Activated T-cell treated with anti-CD3 and anti-CD28 coated beads, Interleukin-2, amount 50 U/mL, for 24 hours (primary cell): ENCODE results near the gene TEAD1.

Source experiments
- DNase-seq: peaks from one replicate; pipeline ENCODE4 v3.0.0-alpha.2; 2020
- H3K27ac Mint-ChIP-seq: 2 replicates; pipeline ENCODE4 v1.8.0; 2020; ENCODE audit warnings: mild to moderate bottlenecking, mixed read lengths
- H3K27me3 Mint-ChIP-seq: 2 replicates; pipeline ENCODE4 v1.8.0; 2020; ENCODE audit warnings: mixed read lengths
- H3K36me3 Mint-ChIP-seq: 2 replicates; pipeline ENCODE4 v1.8.0; 2020; ENCODE audit warnings: low read depth, mixed read lengths
- H3K4me1 Mint-ChIP-seq: 2 replicates; pipeline ENCODE4 v1.8.0; 2020; ENCODE audit warnings: low read depth, mixed read lengths
- H3K4me3 Mint-ChIP-seq: 2 replicates; pipeline ENCODE4 v1.8.0; 2020; ENCODE audit warnings: mild to moderate bottlenecking, moderate library complexity, mixed read lengths
- H3K9me3 Mint-ChIP-seq: 2 replicates; pipeline ENCODE4 v1.8.0; 2020; ENCODE audit warnings: mixed read lengths

TEAD1 gene

GRCh38 chr11:12842933-12843636 lies 168.9 kb downstream of the TEAD1 start:
- Mint-ChIP-seq H3K27ac (no peak overlapping the region), H3K27me3 (peaks cover 30% of the 10 kb centered on the region), H3K4me3 (no peak overlapping the region), H3K36me3 (no peaks in the 10 kb centered on the region), H3K4me1 (peaks cover 9% of the 10 kb centered on the region), H3K9me3 (no peaks in the 10 kb centered on the region)
- DNase-seq, result no peak

- Mint-ChIP-seq H3K9me3 (no peaks in the 10 kb centered on the region), H3K4me3 (no peak overlapping the region), H3K4me1 (peaks cover 9% of the 10 kb centered on the region), H3K27ac (no peak overlapping the region), H3K27me3 (peaks cover 39% of the 10 kb centered on the region), H3K36me3 (no peaks in the 10 kb centered on the region)
- no peak for DNase-seq
Observed at GRCh38 chr11:12845163-12845562, 170.9 kb downstream of the TEAD1 start.

DNA sequence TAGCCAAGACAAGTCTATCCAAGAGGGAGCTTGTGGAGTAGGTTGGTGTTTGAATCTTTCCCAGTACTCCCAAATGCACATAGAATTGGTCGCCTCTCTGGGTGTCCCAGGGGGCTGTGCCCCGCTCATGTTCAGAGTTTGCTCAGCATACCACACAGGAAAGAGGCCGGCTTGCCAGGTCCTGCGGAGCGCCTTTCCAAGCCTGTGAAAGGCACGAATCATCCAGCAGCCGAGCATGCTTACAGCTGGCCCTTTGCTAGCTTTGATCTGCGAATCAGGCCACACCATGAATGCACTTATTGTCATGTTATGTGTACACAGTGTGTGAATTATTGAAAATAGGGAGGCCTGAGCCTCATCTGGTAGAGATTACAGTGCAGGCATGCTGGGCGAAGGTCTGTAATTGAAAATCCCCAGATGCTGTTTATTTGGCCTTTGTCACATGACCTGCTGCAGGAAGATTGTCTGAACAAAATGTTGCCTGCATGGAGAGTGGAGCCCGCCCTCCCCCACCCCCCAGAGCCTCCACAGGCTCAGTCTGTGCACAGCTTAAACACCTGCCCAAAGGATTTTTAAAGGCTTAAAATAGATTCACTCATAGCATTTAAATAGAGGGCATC lies 171.6 kb downstream of the TEAD1 start:
- Mint-ChIP-seq H3K27ac (no peak overlapping the region), H3K36me3 (no peaks in the 10 kb centered on the region), H3K9me3 (no peaks in the 10 kb centered on the region), H3K4me3 (no peak overlapping the region), H3K27me3 (peaks cover 35% of the 10 kb centered on the region), H3K4me1 (peaks cover 9% of the 10 kb centered on the region)
- no peak for DNase-seq

- peaks cover 33% of the 10 kb centered on the region for H3K27me3 Mint-ChIP-seq
- peaks cover 12% of the 10 kb centered on the region for H3K4me1 Mint-ChIP-seq
Observed at GRCh38 chr11:12846786-12847615, 172.8 kb downstream of the TEAD1 start.

GRCh38 chr11:12848413-12848812 lies 174.2 kb downstream of the TEAD1 start:
- Mint-ChIP-seq H3K27ac (no peak overlapping the region), H3K4me3 (no peak overlapping the region), H3K27me3 (peaks cover 31% of the 10 kb centered on the region), H3K4me1 (peaks cover 3% of the 10 kb centered on the region), H3K36me3 (no peaks in the 10 kb centered on the region), H3K9me3 (no peaks in the 10 kb centered on the region)
- DNase-seq, result no peak

More at GRCh38 chr11:12846786-12847615, 172.8 kb downstream of the TEAD1 start:
- no peak for DNase-seq
- Mint-ChIP-seq H3K4me3 (no peak overlapping the region), H3K9me3 (no peaks in the 10 kb centered on the region), H3K27ac (no peak overlapping the region), H3K36me3 (no peaks in the 10 kb centered on the region)

- no peak overlapping the region for H3K27ac Mint-ChIP-seq
Observed at GRCh38 chr11:12853325-12853651, 179.1 kb downstream of the TEAD1 start.

DNA sequence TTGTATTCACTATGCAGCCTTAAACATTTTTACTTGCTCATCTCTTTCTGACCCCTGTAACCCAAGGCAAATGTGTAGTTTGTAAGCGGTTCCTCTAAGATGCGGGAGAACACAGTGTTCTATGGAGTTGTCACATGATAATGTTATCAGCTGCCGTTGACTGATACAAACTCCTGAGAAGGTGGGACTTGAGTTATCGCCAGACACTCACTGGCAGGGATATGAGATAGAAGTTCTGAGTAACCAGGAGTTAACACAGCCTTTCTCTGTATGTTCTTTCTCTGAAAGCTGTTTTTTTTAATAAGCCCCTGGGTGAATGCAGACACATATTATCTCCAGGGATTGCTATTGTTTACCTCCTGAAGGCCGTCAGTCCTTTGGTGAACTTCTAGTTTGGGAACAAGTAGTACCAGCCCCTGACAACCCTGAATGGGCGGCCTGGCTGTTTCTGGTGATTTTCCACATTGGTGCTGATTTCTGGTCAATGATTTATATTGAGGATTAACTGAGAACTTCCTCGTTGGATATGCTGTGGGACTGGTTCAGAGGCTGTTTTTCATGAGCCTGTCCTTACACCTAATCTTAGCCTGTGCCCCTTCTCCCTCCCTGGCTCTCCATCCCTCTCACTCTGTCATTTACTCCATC lies 179.6 kb downstream of the TEAD1 start:
- H3K36me3 Mint-ChIP-seq, result no peaks in the 10 kb centered on the region
- no peak overlapping the region for H3K4me3 Mint-ChIP-seq
- peaks cover 3% of the 10 kb centered on the region for H3K4me1 Mint-ChIP-seq
- no peak for DNase-seq
- no peaks in the 10 kb centered on the region for H3K9me3 Mint-ChIP-seq
- peaks cover 26% of the 10 kb centered on the region for H3K27me3 Mint-ChIP-seq
- H3K27ac Mint-ChIP-seq, result no peak overlapping the region

More at GRCh38 chr11:12853325-12853651, 179.1 kb downstream of the TEAD1 start:
- Mint-ChIP-seq H3K9me3 (no peaks in the 10 kb centered on the region), H3K36me3 (no peaks in the 10 kb centered on the region), H3K4me3 (no peak overlapping the region), H3K4me1 (peaks cover 3% of the 10 kb centered on the region), H3K27me3 (peaks cover 26% of the 10 kb centered on the region)
- DNase-seq, result no peak

GRCh38 chr11:12854297-12854661 lies 180.1 kb downstream of the TEAD1 start:
- no peak for DNase-seq
- Mint-ChIP-seq H3K9me3 (no peaks in the 10 kb centered on the region), H3K4me1 (peaks cover 3% of the 10 kb centered on the region), H3K27ac (no peak overlapping the region), H3K36me3 (no peaks in the 10 kb centered on the region), H3K27me3 (peaks cover 24% of the 10 kb centered on the region), H3K4me3 (no peak overlapping the region)

GRCh38 chr11:12854829-12855228 lies 180.6 kb downstream of the TEAD1 start:
- Mint-ChIP-seq H3K36me3 (no peaks in the 10 kb centered on the region), H3K27ac (no peak overlapping the region), H3K4me1 (peaks cover 3% of the 10 kb centered on the region), H3K27me3 (peaks cover 19% of the 10 kb centered on the region), H3K4me3 (no peak overlapping the region), H3K9me3 (no peaks in the 10 kb centered on the region)
- no peak for DNase-seq

DNA sequence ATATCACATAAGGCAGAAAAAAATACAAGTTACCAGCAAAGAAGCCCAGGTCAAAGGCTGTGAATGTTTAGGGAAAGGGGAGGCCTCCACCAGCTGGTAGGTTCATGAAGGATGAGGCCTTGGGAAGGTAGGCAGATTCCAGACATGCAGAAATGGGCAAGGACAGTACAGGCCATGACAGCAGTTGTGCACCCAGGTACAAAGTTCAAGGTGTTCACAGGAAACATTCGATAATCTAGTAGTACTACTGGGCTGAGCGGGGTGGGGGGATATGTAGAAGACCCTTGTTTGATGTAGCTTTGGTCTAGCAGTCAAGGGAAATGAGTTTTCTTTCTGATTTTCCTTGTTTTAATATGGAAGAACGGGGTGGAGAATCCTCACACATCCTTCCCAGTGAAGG lies 182.1 kb downstream of the TEAD1 start:
- peaks cover 3% of the 10 kb centered on the region for H3K4me1 Mint-ChIP-seq
- H3K27ac Mint-ChIP-seq, result no peak overlapping the region
- peaks cover 24% of the 10 kb centered on the region for H3K27me3 Mint-ChIP-seq
- H3K4me3 Mint-ChIP-seq, result no peak overlapping the region
- no peak for DNase-seq
- H3K36me3 Mint-ChIP-seq, result no peaks in the 10 kb centered on the region
- H3K9me3 Mint-ChIP-seq, result no peaks in the 10 kb centered on the region

DNA sequence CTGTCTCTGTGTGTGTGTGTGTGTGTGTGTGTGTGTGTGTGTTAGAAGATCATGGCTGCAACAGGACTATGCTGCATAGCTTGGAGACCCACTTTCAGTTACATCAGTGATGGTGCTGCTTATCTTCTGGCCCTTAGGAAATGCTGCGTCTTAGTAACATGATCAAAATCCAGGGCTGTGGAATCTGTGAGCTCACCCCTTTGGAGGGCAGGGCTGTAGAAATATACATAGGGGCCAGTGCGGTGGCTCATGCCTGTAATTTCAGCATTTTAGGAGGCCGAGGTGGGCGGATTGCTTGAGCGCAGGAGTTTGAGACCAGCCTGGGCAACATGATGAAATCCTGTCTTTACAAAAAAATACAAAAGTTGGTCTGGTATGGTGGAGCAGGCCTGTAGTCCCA lies 183.4 kb downstream of the TEAD1 start:
- H3K36me3 Mint-ChIP-seq, result no peaks in the 10 kb centered on the region
- no peak for DNase-seq
- no peak overlapping the region for H3K4me3 Mint-ChIP-seq
- no peaks in the 10 kb centered on the region for H3K4me1 Mint-ChIP-seq
- H3K27me3 Mint-ChIP-seq, result peaks cover 28% of the 10 kb centered on the region
- H3K27ac Mint-ChIP-seq, result no peak overlapping the region
- no peaks in the 10 kb centered on the region for H3K9me3 Mint-ChIP-seq

GRCh38 chr11:12859872-12860657 lies 185.8 kb downstream of the TEAD1 start:
- Mint-ChIP-seq H3K9me3 (no peaks in the 10 kb centered on the region), H3K27me3 (peaks cover 51% of the 10 kb centered on the region), H3K4me3 (no peak overlapping the region), H3K4me1 (peaks cover 6% of the 10 kb centered on the region), H3K27ac (no peak overlapping the region), H3K36me3 (no peaks in the 10 kb centered on the region)
- no peak for DNase-seq

GRCh38 chr11:12860827-12861226 lies 186.6 kb downstream of the TEAD1 start:
- H3K36me3 Mint-ChIP-seq, result no peaks in the 10 kb centered on the region
- no peak overlapping the region for H3K27ac Mint-ChIP-seq
- DNase-seq, result no peak
- no peak overlapping the region for H3K4me3 Mint-ChIP-seq
- H3K9me3 Mint-ChIP-seq, result no peaks in the 10 kb centered on the region
- H3K27me3 Mint-ChIP-seq, result peaks cover 53% of the 10 kb centered on the region
- H3K4me1 Mint-ChIP-seq, result peaks cover 7% of the 10 kb centered on the region
